HepG2 (cell line): Measurements from ENCODE around the gene PIGN. TPM values are rescaled to one million over a fixed set of nuclear protein-coding genes. Genes with fewer than 3 reads are reported as not detected.

Source experiments
- BCL6 ChIP-seq: IDR thresholded peaks from 2 replicates; pipeline ENCODE4 v1.6.1; 2016; ENCODE audit warnings: missing genetic modification reagents, missing compliant biosample characterization
- DNMT3B ChIP-seq: conservative IDR thresholded peaks from 2 replicates; pipeline ENCODE4 v1.6.1; 2016; ENCODE audit warnings: missing biosample characterization, control low read depth
- DPF2 ChIP-seq: sonication (generic); formaldehyde crosslinking; IDR thresholded peaks from 2 replicates; pipeline ENCODE4 v1.4.0; 2020; ENCODE audit warnings: mild to moderate bottlenecking, low read depth, missing genetic modification reagents, borderline replicate concordance
- HNRNPL ChIP-seq: fragments of 200-400 bp; formaldehyde crosslinking; IDR thresholded peaks from 2 replicates; pipeline ENCODE4 v1.6.1; 2017; ENCODE audit warnings: mild to moderate bottlenecking, low read depth, low read length
- HOXA3 ChIP-seq: sonication (generic); formaldehyde crosslinking; IDR thresholded peaks from 2 replicates; pipeline ENCODE4 v1.5.0; 2020; ENCODE audit warnings: missing genetic modification reagents
- JARID2 ChIP-seq: sonication (generic); formaldehyde crosslinking; IDR thresholded peaks from 2 replicates; pipeline ENCODE4 v1.8.1; 2023; ENCODE audit warnings: missing genetic modification reagents, inconsistent platforms; ENCODE audit not compliant: insufficient replicate concordance
- RCOR2 ChIP-seq: IDR thresholded peaks from 2 replicates; pipeline ENCODE4 v1.6.1; 2016; ENCODE audit warnings: missing biosample characterization, missing genetic modification reagents
- SALL2 ChIP-seq: sonication (generic); formaldehyde crosslinking; IDR thresholded peaks from 2 replicates; pipeline ENCODE4 v1.8.1; 2023; ENCODE audit warnings: mild to moderate bottlenecking, missing genetic modification reagents, inconsistent platforms
- SMARCC2 ChIP-seq: fragments of 450-650 bp; IDR thresholded peaks from 2 replicates; pipeline ENCODE4 v1.6.1; 2017; ENCODE audit warnings: antibody characterized with exemption, mild to moderate bottlenecking
- ZFP1 ChIP-seq: IDR thresholded peaks from 2 replicates; pipeline ENCODE4 v1.6.1; 2016
- ZNF138 ChIP-seq: sonication (generic); formaldehyde crosslinking; IDR thresholded peaks from 2 replicates; pipeline ENCODE4 v1.5.0; 2020; ENCODE audit warnings: mild to moderate bottlenecking, low read depth, missing genetic modification reagents
- ZNF557 ChIP-seq: sonication (generic); formaldehyde crosslinking; IDR thresholded peaks from 2 replicates; pipeline ENCODE4 v1.4.0; 2020; ENCODE audit warnings: missing genetic modification reagents
- polyA plus RNA-seq, 8 experiments: library from polyadenylated mRNA; depleted of rRNA in 3 of 8; stranded (reverse) in 7 of 8; unstranded in 1 of 8; fragments of >200 nt; fragmentation: Illumina TruSeq in 4 of 8; extraction: Trizol in 4 of 8; gene quantifications; 2 replicates each; pipeline versions ENCODE4 v1.2.1 to v1.2.3, GENCODE V29; 2011 to 2016; ENCODE audit warnings: low read depth in 4 of 8, missing spikeins in 1 of 8, mixed read lengths in 1 of 8; ENCODE audit not compliant: insufficient read depth in 1 of 8
- total RNA-seq, 5 experiments: library from RNA; depleted of rRNA; stranded (reverse); fragments of >200 nt; fragmentation: Illumina TruSeq; extraction: Trizol; gene quantifications; 2 replicates each; pipeline ENCODE4 v1.2.3, GENCODE V29; 2016; ENCODE audit warnings: low read depth in 1 of 5
- TF ChIP-seq, protein P1 (sequence below): sonication (generic); formaldehyde crosslinking; IDR thresholded peaks from 2 replicates; pipeline ENCODE4 v1.4.0; 2020; ENCODE audit warnings: missing genetic modification reagents
- TF ChIP-seq, protein P2 (sequence below): sonication (generic); formaldehyde crosslinking; IDR thresholded peaks from 2 replicates; pipeline ENCODE4 v1.9.0; 2021; ENCODE audit warnings: missing genetic modification reagents, borderline replicate concordance
- TF ChIP-seq, protein P3 (sequence below): sonication (generic); formaldehyde crosslinking; IDR thresholded peaks from 2 replicates; pipeline ENCODE4 v1.4.0; 2020; ENCODE audit warnings: mild to moderate bottlenecking, low read depth, missing genetic modification reagents
- TF ChIP-seq, protein P4 (sequence below): sonication (generic); formaldehyde crosslinking; IDR thresholded peaks from 2 replicates; pipeline ENCODE4 v1.5.0; 2020; ENCODE audit warnings: mild to moderate bottlenecking, missing genetic modification reagents
- TF ChIP-seq, protein P5 (sequence below): sonication (generic); formaldehyde crosslinking; IDR thresholded peaks from 2 replicates; pipeline ENCODE4 v1.9.0; 2022; ENCODE audit warnings: low read depth, missing genetic modification reagents
- TF ChIP-seq, protein P6 (sequence below): IDR thresholded peaks from 2 replicates; pipeline ENCODE4 v1.6.1; 2016; ENCODE audit warnings: mild to moderate bottlenecking, missing biosample characterization, missing genetic modification reagents
- TF ChIP-seq, protein P7 (sequence below): sonication (generic); formaldehyde crosslinking; IDR thresholded peaks from 2 replicates; pipeline ENCODE4 v1.8.0; 2022; ENCODE audit warnings: mild to moderate bottlenecking, missing genetic modification reagents, moderate library complexity

The PIGN gene
- total and polyA plus RNA-seq, 2 of the 13 experiments (the other 11 are each of a cell fraction or from before 2014, with no cell fraction given): 15.5 to 33.6 TPM

DNA sequence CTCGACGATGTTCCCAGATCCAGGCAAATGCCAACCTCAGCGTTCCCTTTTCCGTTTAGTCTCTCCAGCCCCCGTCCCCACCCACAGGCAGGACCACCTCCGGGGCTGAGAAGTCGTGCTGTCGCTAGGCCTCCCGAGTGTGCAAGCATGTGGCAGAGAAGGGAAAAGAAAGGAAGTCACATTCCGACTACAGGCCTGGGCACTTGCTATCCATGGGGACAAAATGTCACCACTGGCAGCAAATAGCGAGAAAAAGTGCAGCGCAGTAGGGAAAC lies 420 bp downstream of the PIGN start (continued):
- TF ChIP-seq, protein P1, sequence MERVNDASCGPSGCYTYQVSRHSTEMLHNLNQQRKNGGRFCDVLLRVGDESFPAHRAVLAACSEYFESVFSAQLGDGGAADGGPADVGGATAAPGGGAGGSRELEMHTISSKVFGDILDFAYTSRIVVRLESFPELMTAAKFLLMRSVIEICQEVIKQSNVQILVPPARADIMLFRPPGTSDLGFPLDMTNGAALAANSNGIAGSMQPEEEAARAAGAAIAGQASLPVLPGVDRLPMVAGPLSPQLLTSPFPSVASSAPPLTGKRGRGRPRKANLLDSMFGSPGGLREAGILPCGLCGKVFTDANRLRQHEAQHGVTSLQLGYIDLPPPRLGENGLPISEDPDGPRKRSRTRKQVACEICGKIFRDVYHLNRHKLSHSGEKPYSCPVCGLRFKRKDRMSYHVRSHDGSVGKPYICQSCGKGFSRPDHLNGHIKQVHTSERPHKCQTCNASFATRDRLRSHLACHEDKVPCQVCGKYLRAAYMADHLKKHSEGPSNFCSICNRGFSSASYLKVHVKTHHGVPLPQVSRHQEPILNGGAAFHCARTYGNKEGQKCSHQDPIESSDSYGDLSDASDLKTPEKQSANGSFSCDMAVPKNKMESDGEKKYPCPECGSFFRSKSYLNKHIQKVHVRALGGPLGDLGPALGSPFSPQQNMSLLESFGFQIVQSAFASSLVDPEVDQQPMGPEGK (CRISPR knock-in tag): no peak; the same call in 1 of the 2 replicates
- TF ChIP-seq, protein P2, sequence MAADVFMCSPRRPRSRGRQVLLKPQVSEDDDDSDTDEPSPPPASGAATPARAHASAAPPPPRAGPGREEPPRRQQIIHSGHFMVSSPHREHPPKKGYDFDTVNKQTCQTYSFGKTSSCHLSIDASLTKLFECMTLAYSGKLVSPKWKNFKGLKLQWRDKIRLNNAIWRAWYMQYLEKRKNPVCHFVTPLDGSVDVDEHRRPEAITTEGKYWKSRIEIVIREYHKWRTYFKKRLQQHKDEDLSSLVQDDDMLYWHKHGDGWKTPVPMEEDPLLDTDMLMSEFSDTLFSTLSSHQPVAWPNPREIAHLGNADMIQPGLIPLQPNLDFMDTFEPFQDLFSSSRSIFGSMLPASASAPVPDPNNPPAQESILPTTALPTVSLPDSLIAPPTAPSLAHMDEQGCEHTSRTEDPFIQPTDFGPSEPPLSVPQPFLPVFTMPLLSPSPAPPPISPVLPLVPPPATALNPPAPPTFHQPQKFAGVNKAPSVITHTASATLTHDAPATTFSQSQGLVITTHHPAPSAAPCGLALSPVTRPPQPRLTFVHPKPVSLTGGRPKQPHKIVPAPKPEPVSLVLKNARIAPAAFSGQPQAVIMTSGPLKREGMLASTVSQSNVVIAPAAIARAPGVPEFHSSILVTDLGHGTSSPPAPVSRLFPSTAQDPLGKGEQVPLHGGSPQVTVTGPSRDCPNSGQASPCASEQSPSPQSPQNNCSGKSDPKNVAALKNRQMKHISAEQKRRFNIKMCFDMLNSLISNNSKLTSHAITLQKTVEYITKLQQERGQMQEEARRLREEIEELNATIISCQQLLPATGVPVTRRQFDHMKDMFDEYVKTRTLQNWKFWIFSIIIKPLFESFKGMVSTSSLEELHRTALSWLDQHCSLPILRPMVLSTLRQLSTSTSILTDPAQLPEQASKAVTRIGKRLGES: no peak
- TF ChIP-seq, protein P3, sequence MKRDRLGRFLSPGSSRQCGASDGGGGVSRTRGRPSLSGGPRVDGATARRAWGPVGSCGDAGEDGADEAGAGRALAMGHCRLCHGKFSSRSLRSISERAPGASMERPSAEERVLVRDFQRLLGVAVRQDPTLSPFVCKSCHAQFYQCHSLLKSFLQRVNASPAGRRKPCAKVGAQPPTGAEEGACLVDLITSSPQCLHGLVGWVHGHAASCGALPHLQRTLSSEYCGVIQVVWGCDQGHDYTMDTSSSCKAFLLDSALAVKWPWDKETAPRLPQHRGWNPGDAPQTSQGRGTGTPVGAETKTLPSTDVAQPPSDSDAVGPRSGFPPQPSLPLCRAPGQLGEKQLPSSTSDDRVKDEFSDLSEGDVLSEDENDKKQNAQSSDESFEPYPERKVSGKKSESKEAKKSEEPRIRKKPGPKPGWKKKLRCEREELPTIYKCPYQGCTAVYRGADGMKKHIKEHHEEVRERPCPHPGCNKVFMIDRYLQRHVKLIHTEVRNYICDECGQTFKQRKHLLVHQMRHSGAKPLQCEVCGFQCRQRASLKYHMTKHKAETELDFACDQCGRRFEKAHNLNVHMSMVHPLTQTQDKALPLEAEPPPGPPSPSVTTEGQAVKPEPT (CRISPR knock-in tag): 0 out of 2 replicates have a peak, but pooled peaks have one; percentile 37
- TF ChIP-seq SALL2 (CRISPR knock-in tag) (no peak), DPF2 (CRISPR knock-in tag) (0 out of 2 replicates have a peak, but pooled peaks have one; percentile 31), ZNF557 (no peak), HOXA3 (CRISPR knock-in tag) (peak; percentile 25; the same call in 1 of the 2 replicates), ZNF138 (CRISPR knock-in tag) (0 out of 2 replicates have a peak, but pooled peaks have one; percentile 36), JARID2 (CRISPR knock-in tag) (no peak), HNRNPL (0 out of 2 replicates have a peak, but pooled peaks have one; percentile 39), SMARCC2 (no peak), RCOR2 (CRISPR knock-in tag) (no peak), BCL6 (no peak), ZFP1 (CRISPR knock-in tag) (no peak), DNMT3B (CRISPR knock-in tag) (no peak)
- TF ChIP-seq, protein P4, sequence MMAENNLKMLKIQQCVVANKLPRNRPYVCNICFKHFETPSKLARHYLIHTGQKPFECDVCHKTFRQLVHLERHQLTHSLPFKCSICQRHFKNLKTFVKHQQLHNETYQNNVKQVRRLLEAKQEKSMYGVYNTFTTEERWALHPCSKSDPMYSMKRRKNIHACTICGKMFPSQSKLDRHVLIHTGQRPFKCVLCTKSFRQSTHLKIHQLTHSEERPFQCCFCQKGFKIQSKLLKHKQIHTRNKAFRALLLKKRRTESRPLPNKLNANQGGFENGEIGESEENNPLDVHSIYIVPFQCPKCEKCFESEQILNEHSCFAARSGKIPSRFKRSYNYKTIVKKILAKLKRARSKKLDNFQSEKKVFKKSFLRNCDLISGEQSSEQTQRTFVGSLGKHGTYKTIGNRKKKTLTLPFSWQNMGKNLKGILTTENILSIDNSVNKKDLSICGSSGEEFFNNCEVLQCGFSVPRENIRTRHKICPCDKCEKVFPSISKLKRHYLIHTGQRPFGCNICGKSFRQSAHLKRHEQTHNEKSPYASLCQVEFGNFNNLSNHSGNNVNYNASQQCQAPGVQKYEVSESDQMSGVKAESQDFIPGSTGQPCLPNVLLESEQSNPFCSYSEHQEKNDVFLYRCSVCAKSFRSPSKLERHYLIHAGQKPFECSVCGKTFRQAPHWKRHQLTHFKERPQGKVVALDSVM (CRISPR knock-in tag): no peak
- TF ChIP-seq, protein P5, sequence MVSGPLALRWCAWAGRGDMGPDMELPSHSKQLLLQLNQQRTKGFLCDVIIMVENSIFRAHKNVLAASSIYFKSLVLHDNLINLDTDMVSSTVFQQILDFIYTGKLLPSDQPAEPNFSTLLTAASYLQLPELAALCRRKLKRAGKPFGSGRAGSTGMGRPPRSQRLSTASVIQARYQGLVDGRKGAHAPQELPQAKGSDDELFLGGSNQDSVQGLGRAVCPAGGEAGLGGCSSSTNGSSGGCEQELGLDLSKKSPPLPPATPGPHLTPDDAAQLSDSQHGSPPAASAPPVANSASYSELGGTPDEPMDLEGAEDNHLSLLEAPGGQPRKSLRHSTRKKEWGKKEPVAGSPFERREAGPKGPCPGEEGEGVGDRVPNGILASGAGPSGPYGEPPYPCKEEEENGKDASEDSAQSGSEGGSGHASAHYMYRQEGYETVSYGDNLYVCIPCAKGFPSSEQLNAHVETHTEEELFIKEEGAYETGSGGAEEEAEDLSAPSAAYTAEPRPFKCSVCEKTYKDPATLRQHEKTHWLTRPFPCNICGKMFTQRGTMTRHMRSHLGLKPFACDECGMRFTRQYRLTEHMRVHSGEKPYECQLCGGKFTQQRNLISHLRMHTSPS (CRISPR knock-in tag): no peak; the same call in 1 of the 2 replicates
- TF ChIP-seq, protein P6, sequence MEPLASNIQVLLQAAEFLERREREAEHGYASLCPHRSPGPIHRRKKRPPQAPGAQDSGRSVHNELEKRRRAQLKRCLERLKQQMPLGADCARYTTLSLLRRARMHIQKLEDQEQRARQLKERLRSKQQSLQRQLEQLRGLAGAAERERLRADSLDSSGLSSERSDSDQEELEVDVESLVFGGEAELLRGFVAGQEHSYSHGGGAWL (CRISPR knock-in tag): no peak
- TF ChIP-seq, protein P7, sequence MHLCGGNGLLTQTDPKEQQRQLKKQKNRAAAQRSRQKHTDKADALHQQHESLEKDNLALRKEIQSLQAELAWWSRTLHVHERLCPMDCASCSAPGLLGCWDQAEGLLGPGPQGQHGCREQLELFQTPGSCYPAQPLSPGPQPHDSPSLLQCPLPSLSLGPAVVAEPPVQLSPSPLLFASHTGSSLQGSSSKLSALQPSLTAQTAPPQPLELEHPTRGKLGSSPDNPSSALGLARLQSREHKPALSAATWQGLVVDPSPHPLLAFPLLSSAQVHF: no peak
